ENCODE data around the gene PRRX1.

DNA sequence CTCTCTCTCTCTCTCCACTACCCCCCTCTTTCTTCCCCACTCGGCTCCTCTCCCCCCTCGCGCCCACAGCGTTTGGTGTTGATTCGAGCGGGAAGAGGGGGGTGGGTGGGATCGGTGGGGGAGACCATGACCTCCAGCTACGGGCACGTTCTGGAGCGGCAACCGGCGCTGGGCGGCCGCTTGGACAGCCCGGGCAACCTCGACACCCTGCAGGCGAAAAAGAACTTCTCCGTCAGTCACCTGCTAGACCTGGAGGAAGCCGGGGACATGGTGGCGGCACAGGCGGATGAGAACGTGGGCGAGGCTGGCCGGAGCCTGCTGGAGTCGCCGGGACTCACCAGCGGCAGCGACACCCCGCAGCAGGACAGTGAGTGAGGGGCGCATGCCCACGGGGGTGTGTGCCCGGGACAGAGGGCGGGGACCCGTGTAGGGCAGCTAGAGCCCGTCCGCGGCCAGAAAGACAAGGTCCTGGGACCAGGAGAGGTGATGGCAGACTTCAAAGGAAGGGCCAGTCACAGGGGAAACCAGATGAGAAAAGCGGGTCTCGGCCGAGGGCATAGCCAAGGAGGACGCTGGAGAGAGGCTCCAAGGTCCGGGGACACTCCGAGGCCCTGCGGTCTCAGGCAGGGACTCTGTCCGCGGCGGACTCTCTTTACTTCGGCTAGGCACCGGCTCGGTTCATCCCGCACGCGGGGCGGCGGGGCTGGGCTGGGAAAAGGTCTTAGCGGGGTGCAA lies at the start of gene PRRX1:
- TF ChIP-seq, protein P1, sequence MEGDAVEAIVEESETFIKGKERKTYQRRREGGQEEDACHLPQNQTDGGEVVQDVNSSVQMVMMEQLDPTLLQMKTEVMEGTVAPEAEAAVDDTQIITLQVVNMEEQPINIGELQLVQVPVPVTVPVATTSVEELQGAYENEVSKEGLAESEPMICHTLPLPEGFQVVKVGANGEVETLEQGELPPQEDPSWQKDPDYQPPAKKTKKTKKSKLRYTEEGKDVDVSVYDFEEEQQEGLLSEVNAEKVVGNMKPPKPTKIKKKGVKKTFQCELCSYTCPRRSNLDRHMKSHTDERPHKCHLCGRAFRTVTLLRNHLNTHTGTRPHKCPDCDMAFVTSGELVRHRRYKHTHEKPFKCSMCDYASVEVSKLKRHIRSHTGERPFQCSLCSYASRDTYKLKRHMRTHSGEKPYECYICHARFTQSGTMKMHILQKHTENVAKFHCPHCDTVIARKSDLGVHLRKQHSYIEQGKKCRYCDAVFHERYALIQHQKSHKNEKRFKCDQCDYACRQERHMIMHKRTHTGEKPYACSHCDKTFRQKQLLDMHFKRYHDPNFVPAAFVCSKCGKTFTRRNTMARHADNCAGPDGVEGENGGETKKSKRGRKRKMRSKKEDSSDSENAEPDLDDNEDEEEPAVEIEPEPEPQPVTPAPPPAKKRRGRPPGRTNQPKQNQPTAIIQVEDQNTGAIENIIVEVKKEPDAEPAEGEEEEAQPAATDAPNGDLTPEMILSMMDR (IDR thresholded peaks at IDR 0.05; ENCODE audit: low read depth, low read length): no peak
- no peak for TF ChIP-seq EZH2phosphoT487 (IDR thresholded peaks at IDR 0.05; ENCODE audit: low read depth)

Data from OCI-LY3 (cell line).